Bronchial epithelial cell (primary cell): ENCODE measurements around the gene MB21D2. TPM values are rescaled to one million over a fixed set of nuclear protein-coding genes. Genes with fewer than 3 reads are reported as not detected.
"Not testable (repeated sequence)": the region's sequence is repeated elsewhere in the genome, so short reads cannot be mapped to it uniquely, and the experiment has no call there.

Experiments
- DNase-seq: peaks from one replicate; pipeline ENCODE4 v3.0.0-alpha.2; 2010; ENCODE audit warnings: low read depth
- FAIRE-seq: peaks from 2 replicates; lab custom pipeline; 2011; peaks lifted over from hg19 to GRCh38; lab: Jason Lieb, UNC
- H3K27me3 ChIP-seq: 2 replicates; pipeline ENCODE4 v1.5.1; 2011; ENCODE audit warnings: low read length; ENCODE audit not compliant: control insufficient read depth, insufficient read depth
- H3K36me3 ChIP-seq: 2 replicates; pipeline ENCODE4 v1.5.1; 2011; ENCODE audit warnings: low read length; ENCODE audit not compliant: control insufficient read depth, insufficient read depth
- H3K4me3 ChIP-seq: 2 replicates; pipeline ENCODE4 v1.5.1; 2011; ENCODE audit warnings: mild to moderate bottlenecking, low read depth, low read length, control low read depth
- total RNA-seq: library from RNA; depleted of rRNA; stranded (reverse); fragments of >200 nt; gene quantifications from 2 replicates; pipeline ENCODE4 v1.2.1, GENCODE V29; 2014
- TF ChIP-seq, protein P1 (sequence below): IDR thresholded peaks from 2 replicates; pipeline ENCODE4 v1.5.1; 2011; ENCODE audit warnings: mild to moderate bottlenecking, moderate library complexity, low read length, control low read depth, inconsistent platforms; ENCODE audit not compliant: insufficient read depth, severe bottlenecking

MB21D2 gene
- total RNA-seq, 1 donor from 2014 or later, result 9.2 TPM

DNA sequence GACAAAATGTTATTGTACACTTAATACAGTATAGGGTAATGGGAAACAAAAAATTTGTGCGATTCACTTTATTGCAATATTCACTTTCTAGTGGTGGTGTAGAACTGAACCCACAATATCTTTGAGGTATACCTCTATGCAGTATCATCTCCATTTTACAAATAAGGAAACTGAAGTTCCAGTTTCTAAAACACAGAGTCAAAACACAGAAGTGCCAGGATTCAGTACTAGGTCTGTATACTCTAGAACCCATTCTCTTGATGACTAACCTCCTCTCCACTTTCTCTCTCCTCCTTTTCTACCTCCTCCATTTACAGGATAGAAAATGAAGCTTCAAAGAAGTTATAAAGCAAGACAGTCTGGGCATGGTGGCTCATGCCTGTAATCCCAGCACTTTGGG is 62.2 kb downstream of the MB21D2 start:
- Histone ChIP-seq H3K36me3 (no peaks in the 10 kb centered on the region), H3K4me3 (no peak overlapping the region), H3K27me3 (no peaks in the 10 kb centered on the region)
- DNase-seq (no peak), FAIRE-seq (no peak)
- TF ChIP-seq, protein P1, sequence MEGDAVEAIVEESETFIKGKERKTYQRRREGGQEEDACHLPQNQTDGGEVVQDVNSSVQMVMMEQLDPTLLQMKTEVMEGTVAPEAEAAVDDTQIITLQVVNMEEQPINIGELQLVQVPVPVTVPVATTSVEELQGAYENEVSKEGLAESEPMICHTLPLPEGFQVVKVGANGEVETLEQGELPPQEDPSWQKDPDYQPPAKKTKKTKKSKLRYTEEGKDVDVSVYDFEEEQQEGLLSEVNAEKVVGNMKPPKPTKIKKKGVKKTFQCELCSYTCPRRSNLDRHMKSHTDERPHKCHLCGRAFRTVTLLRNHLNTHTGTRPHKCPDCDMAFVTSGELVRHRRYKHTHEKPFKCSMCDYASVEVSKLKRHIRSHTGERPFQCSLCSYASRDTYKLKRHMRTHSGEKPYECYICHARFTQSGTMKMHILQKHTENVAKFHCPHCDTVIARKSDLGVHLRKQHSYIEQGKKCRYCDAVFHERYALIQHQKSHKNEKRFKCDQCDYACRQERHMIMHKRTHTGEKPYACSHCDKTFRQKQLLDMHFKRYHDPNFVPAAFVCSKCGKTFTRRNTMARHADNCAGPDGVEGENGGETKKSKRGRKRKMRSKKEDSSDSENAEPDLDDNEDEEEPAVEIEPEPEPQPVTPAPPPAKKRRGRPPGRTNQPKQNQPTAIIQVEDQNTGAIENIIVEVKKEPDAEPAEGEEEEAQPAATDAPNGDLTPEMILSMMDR, result no peak

DNA sequence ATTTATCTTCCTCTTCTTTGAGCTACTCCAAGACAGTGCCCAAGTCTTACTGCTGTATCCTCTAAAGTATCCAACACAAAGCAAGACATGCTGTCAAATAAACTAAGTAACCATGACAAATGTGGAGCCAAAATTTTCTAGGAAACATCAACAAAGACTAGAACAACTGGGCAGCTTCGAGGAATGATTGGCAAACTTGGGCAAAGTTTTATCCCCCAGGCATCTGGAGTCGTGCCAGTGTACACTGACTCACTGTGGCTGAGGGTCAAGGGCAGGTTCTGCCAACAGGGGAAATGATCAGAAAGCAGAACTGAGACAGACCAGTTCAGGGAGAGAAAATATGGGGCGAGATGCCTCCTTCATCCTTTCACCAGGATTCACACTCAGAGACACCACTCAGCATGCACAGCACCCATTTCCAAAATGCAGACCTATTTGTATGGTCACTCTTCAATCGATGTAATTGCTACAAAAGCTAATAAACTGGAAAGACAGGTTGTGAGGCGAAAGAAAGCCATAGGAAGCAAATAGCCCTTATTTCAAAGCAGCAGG is 65.8 kb downstream of the MB21D2 start:
- no peaks in the 10 kb centered on the region for H3K27me3 ChIP-seq
- FAIRE-seq, result peak; percentile 28
- no peak overlapping the region for H3K4me3 ChIP-seq
- H3K36me3 ChIP-seq, result no peaks in the 10 kb centered on the region
- peak; percentile 92 for DNase-seq
- TF ChIP-seq, protein P1, result no peak

DNA sequence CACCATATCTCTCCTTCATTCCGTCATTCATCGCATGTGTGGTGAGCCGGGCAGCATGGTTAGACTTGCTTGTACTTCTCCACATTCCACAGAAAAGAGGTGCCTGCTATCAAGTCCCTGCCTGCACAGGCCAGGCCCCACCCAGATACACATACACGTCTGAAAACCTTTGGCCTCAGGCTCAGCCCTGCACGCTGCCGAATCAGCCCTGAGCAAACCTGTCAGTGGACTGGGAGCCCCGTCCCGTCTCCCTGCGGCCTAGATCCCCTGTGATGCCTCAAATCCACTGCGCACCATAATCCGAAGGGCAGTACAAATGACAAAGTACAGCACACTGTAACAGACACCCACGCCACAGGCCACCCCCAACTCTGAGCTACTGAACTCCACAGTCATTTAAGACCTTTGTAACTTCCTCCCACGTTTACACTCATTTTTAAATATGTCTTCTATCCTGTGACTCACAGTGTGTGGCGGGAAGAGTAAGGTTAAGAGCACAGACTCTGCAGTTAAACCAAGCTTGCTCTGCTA is 67.1 kb downstream of the MB21D2 start:
- Histone ChIP-seq H3K36me3 (no peaks in the 10 kb centered on the region), H3K27me3 (no peaks in the 10 kb centered on the region), H3K4me3 (peak overlapping the region; percentile 10)
- DNase-seq (peak; percentile 96), FAIRE-seq (no peak)
- TF ChIP-seq, protein P1, result no peak

DNA sequence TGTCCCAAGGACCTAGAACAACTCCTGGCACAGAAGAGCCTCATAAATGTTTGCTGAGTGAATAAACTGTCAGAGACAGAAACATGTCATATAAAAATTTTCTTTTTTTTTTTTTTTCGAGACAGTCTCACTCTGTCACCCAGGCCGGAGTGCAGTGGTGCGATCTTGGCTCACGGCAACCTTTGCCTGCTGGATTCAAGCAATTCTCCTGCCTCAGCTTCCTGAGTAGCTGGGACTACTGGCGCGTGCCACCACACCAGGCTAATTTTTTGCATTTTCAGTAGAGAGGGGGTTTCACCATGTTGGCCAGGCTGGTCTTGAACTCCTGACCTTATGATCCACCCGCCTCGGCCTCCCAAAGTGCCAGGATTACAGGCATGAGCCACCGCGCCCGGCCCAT is 67.8 kb downstream of the MB21D2 start:
- not testable (repeated sequence) for H3K4me3 ChIP-seq, H3K27me3 ChIP-seq, FAIRE-seq, H3K36me3 ChIP-seq, DNase-seq

DNA sequence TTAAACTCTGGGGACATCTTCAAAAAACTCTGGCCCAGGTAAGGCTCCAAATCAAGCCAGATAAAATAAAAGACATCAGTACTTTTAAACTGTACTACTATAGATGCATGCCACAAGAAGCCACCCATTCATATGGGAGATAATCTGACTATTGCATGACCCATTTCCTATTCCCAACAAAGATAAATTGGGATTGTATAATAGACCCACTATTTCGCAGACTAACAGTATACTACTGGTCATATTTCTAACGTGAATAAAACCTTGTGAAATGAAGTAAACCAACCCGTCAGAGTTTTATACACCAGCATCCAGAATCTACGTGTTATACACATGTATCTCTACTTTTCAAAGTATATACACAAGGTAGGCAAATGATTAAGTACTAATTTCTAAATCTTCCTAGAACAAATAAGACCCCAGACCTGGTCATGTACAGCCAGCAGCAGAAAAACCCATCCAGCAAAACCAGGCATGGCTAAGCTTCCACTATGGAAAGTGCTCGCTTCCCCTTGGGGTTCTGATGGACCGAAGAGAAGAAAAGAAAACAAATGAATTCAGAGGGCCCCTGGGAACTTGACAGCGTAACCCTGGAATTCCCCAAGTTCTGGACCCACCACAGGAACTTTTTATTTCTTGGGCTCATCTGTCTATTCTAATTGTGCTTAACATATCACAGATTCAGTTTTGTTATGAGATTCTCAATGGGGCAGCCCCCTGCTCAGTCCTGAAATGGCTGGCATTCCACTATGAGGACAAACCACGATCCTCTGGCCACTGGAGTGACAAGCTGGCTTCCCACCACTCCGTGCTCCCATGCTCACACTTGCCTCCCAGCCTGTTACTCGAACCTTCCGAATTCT is 69.1 kb downstream of the MB21D2 start:
- TF ChIP-seq, protein P1, result no peak
- FAIRE-seq, result no peak
- Histone ChIP-seq H3K4me3 (no peak overlapping the region), H3K36me3 (no peaks in the 10 kb centered on the region), H3K27me3 (no peaks in the 10 kb centered on the region)
- DNase-seq, result no peak

DNA sequence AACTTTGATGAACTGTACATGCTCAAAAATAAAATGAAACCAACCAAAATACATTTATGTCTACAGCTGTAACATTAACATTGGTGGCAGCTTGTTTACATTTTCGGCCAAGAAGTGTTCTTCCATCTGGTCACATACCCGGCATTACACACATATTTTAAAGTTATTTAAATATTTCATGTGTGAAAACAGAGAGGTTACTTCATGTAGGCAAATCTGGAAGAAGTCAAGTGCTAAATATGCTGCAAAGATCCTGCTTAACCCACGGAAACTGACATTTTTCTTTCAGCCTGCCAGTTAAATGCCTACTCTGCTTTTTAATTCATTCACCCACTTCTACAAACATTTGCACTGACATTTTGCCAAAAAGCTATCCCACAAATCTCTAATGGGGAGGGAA is 69.7 kb downstream of the MB21D2 start:
- no peaks in the 10 kb centered on the region for H3K27me3 ChIP-seq
- TF ChIP-seq, protein P1, result no peak
- no peak overlapping the region for H3K4me3 ChIP-seq
- FAIRE-seq (no peak), DNase-seq (no peak)
- no peaks in the 10 kb centered on the region for H3K36me3 ChIP-seq
